Measurements from ENCODE around the gene ADD2. TPM values are rescaled to one million over a fixed set of nuclear protein-coding genes. Genes with fewer than 3 reads are reported as not detected.

Gene ADD2
- total RNA-seq, 1 experiment from 2014 or later = 124 TPM

DNA sequence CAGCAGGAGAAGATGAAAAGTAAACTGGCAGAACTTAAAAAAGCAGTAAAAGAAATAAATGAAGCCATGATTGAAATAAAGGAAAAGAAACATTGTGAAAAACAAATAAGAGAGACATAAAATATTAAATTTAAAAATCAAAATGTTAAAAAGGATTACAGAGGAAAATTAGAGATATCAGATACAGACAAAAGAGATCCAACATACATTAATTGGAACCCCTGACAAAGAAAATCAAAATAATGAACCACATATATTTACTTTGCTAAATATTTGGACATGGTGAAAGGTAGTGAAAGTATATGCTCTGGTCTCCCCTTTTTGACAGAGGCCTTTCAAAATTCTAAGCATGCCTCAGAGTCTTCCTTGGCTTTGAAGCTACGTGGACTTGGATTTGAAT, 134.5 kb downstream of the ADD2 start:
- DNase-seq = no peak
- no peak overlapping the region for H2AFZ ChIP-seq (ENCODE audit: low read length)
- H3K56ac ChIP-seq (ENCODE audit: insufficient read length, low read depth, low read length) = no peak overlapping the region
- H2BK5ac ChIP-seq (ENCODE audit: insufficient read length, low read length) = no peak overlapping the region
- H3K4ac ChIP-seq (ENCODE audit: low read depth, low read length) = no peak overlapping the region
- no peaks in the 10 kb centered on the region for H4K20me1 ChIP-seq (ENCODE audit: control insufficient read depth, insufficient read depth, insufficient read length)
- Mint-ChIP-seq H3K4me3 (no peak overlapping the region), H3K27me3 (ENCODE audit: low read depth) (no peaks in the 10 kb centered on the region), H3K9me3 (peaks cover 32 to 33% of the 10 kb centered on the region in 2 experiments), H3K36me3 (ENCODE audit: insufficient read depth in 1 of 3, low read depth in 3 of 3) (peaks cover 8 to 29% (median 15%) of the 10 kb centered on the region in 3 experiments; a peak in 6 of 7 replicates), H3K4me1 (peaks cover 3 to 14% of the 10 kb centered on the region in 2 experiments; a peak in 3 of 4 replicates), H3K27ac (no peak overlapping the region)
- no peak overlapping the region for H2BK20ac ChIP-seq (ENCODE audit: low read depth, low read length, poor library complexity, severe bottlenecking)
- TF ChIP-seq CTCF (conservative IDR thresholded peaks at IDR 0.05) = no peak
- no peak overlapping the region for H2BK15ac ChIP-seq (ENCODE audit: low read depth, low read length)
- no peak overlapping the region for H2BK12ac ChIP-seq (ENCODE audit: insufficient read length, low read depth, low read length)
- no peaks in the 10 kb centered on the region for H3K79me2 ChIP-seq (ENCODE audit: insufficient read depth, low read length)
- H3K79me1 ChIP-seq (ENCODE audit: insufficient read depth, low read depth, low read length, poor library complexity, severe bottlenecking) = no peaks in the 10 kb centered on the region
- no peak overlapping the region for H4K91ac ChIP-seq (ENCODE audit: insufficient read length, low read depth, low read length)
- H2AK5ac ChIP-seq (ENCODE audit: insufficient read length, low read length) = no peak overlapping the region
- no peak overlapping the region for H3K9ac ChIP-seq (ENCODE audit: extremely low read depth, insufficient read length, low read length)
- H3K23me2 ChIP-seq (ENCODE audit: insufficient read length, low read depth, low read length, poor library complexity, severe bottlenecking) = no peaks in the 10 kb centered on the region
- no peak overlapping the region for H4K8ac ChIP-seq (replicated peaks; ENCODE audit: insufficient read length, low read depth, low read length)
- no peaks in the 10 kb centered on the region for H3K9me3 ChIP-seq (ENCODE audit: control insufficient read depth, low read depth, low read length)
- H3T11ph ChIP-seq (ENCODE audit: low read length) = no peak overlapping the region
- H4K5ac ChIP-seq (ENCODE audit: insufficient read length, low read depth, low read length) = no peak overlapping the region
- H3K18ac ChIP-seq (ENCODE audit: insufficient read length, low read depth, low read length) = no peak overlapping the region
- H3K4me1 ChIP-seq (ENCODE audit: insufficient read depth, low read length) = no peaks in the 10 kb centered on the region
- no peak overlapping the region for H3K23ac ChIP-seq (ENCODE audit: insufficient read length, low read depth, low read length)
- WGBS (ENCODE audit: extremely low coverage, insufficient read length, low lambda C conversion rate) = no CpG with 5 or more reads among the region's 1 CpG
- no peaks in the 10 kb centered on the region for H3K27me3 ChIP-seq (ENCODE audit: insufficient read depth, low read length)
- H3K4me2 ChIP-seq (ENCODE audit: insufficient read depth, insufficient read length, low read length) = no peak overlapping the region
- H3K27ac ChIP-seq (ENCODE audit: insufficient read length, low read depth, low read length) = no peak overlapping the region
- H2BK120ac ChIP-seq (ENCODE audit: low read depth, low read length, poor library complexity, severe bottlenecking) = no peak overlapping the region
- H3K14ac ChIP-seq (ENCODE audit: insufficient read depth, low read length) = no peak overlapping the region

All from H9 (cell line).